Pancreas (tissue), 10 donors: ENCODE results near the gene ANKRD12. TPM values are rescaled to one million over a fixed set of nuclear protein-coding genes. Genes with fewer than 3 reads are reported as not detected.

ENCODE experiments used
- ATAC-seq, 4 donors: fragments of 200-7000 bp; cut with Tn5 transposase; one replicate each; pipeline versions ENCODE4 v1.8.0 to v1.9.1; 2020; ENCODE audit warnings: mild to moderate bottlenecking in 4 of 4, moderate library complexity in 4 of 4
- DNase-seq, 6 donors: peaks; one replicate each; pipeline ENCODE4 v3.0.0-alpha.2; 2020
- FAIRE-seq: peaks from 2 replicates; lab custom pipeline; 2012; peaks lifted over from hg19 to GRCh38; lab: Jason Lieb, UNC
- H3K27ac ChIP-seq, 4 donors: fragments of 200-600 bp; sonication (generic); 1 replicate in 3 of 4; 2 replicates in 1 of 4; pipeline versions ENCODE4 v1.5.0 to v1.8.0; 2020
- H3K27me3 ChIP-seq, 4 donors: fragments of 200-600 bp; one replicate each; pipeline ENCODE4 v1.8.0; 2021
- H3K36me3 ChIP-seq, 3 donors: fragments of 200-600 bp; sonication (generic) in 1 of 3; one replicate each; pipeline versions ENCODE4 v1.5.0 to v1.8.0; 2020 to 2021
- H3K4me1 ChIP-seq, 3 donors: fragments of 200-600 bp; one replicate each; pipeline ENCODE4 v1.8.0; 2021
- H3K4me3 ChIP-seq, 4 donors: fragments of 200-600 bp; sonication (generic) in 2 of 4; one replicate each; pipeline versions ENCODE4 v1.5.0 to v1.8.0; 2020 to 2021
- H3K9me3 ChIP-seq, 4 donors: fragments of 200-600 bp; one replicate each; pipeline ENCODE4 v1.8.0; 2021
- WGBS, 2 donors: extraction: QIAGEN DNeasy Blood & Tissue Kit; methylation state at CpG; one replicate each; pipeline ENCODE4 v1.1.7; 2013; 5-methylcytosine and 5-hydroxymethylcytosine counted together
- intact Hi-C, 3 donors: fragments of 100-400 bp; cut with DNase I; formaldehyde crosslinking; loops; one replicate each; pipeline versions ENCODE4 v1.11.1 to v1.14.2; 2022
- polyA plus RNA-seq, 2 donors: library from polyadenylated mRNA; stranded (reverse); fragments of 200-250 nt; gene quantifications; one replicate each; pipeline ENCODE4 v1.2.3, GENCODE V29; 2013
- total RNA-seq, 6 donors: library from RNA; stranded (reverse); fragmentation: NEBNext Ultra II Directional in 4 of 6; extraction: Animal tissue kit (Norgen Biotek cat#: 25700) in 4 of 6; gene quantifications; one replicate each; pipeline versions ENCODE4 v1.2.1 to v1.2.4, GENCODE V29; 2021 to 2023
- TF ChIP-seq, protein P1 (sequence below), 4 donors: fragments of 200-600 bp; sonication (generic) in 3 of 4; IDR thresholded peaks; one replicate each; pipeline versions ENCODE4 v1.5.0 to v1.8.0; 2021; ENCODE audit warnings: antibody characterized with exemption in 4 of 4
- donor health status: healthy with polysubstance abuse.
- donor health status: DM: no; HTN: no; CAD: no; lungs with moderate emphysema.
- donor health status: DM: no; HTN: no; CAD: no.
- donor health status: control.
- donor health status: control.
- donor health status: Bipolar disorder and iron deficiency.
- donor health status: DM: yes; HTN: yes; CAD: no.
- donor health status: DM: no; HTN: no; CAD: no.
- donor health status: DM: no; HTN: no; CAD: no.
- donor health status: DM: yes; HTN: yes; CAD: no.

ANKRD12 gene
- total and polyA plus RNA-seq, 8 donors = 14.5 to 51.7 (median 27.3) TPM

DNA sequence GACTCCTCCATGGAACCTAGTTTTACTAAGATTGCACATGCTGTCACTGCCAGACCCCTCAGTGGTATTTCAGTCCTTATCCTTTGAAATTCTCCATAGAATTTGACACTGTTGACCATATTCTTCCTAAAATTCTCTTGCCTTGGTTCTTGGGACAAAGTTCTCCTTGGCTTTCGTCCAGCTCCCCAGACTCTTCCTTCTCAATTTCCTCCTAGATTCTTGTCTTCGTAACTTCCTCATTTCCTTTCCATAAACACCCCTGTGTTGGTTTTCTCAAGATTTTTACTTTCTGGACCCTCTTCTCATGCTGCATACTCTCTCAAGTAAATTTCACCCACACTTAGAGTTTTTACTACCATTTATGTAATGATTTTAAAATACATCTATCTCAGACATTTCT is 101.4 kb downstream of the ANKRD12 start:
- DNase-seq = no peak

DNA sequence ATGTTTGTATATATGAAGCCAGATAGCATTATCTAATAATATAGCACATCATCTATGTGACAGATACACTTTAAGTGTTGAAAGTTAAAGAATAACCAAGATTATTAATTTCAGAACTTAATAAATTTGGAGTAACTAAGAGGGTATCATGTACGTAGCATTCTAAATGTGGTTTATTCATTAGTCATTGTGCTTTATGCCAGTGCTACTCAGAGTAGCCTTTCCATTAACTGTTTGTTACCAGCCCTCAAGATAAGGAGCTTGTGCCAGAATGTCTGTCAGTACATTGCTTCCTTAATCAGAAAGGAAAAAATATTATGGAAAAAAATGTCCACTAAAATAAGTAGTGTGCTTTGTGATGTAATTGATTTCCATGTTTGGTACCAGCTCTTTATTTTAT is 103.1 kb downstream of the ANKRD12 start:
- ATAC-seq (no peak), FAIRE-seq (no peak), DNase-seq (no peak)
- Histone ChIP-seq H3K27ac (no peak overlapping the region), H3K27me3 (no peaks in the 10 kb centered on the region), H3K36me3 (peaks cover 0 to 4% (median 4%) of the 10 kb centered on the region in 3 donors), H3K4me1 (no peaks in the 10 kb centered on the region), H3K9me3 (no peaks in the 10 kb centered on the region), H3K4me3 (no peak overlapping the region)
- TF ChIP-seq, protein P1, sequence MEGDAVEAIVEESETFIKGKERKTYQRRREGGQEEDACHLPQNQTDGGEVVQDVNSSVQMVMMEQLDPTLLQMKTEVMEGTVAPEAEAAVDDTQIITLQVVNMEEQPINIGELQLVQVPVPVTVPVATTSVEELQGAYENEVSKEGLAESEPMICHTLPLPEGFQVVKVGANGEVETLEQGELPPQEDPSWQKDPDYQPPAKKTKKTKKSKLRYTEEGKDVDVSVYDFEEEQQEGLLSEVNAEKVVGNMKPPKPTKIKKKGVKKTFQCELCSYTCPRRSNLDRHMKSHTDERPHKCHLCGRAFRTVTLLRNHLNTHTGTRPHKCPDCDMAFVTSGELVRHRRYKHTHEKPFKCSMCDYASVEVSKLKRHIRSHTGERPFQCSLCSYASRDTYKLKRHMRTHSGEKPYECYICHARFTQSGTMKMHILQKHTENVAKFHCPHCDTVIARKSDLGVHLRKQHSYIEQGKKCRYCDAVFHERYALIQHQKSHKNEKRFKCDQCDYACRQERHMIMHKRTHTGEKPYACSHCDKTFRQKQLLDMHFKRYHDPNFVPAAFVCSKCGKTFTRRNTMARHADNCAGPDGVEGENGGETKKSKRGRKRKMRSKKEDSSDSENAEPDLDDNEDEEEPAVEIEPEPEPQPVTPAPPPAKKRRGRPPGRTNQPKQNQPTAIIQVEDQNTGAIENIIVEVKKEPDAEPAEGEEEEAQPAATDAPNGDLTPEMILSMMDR (IDR thresholded peaks at IDR 0.05) = no peak
- intact Hi-C loops = no loop called here
- WGBS, 2 donors = 66 to 70% methylated on average over 1 of the region's 1 CpG

More for the DNA sequence above, 101.4 kb downstream of the ANKRD12 start:
- Histone ChIP-seq H3K9me3 (no peaks in the 10 kb centered on the region), H3K4me3 (no peak overlapping the region), H3K27me3 (no peaks in the 10 kb centered on the region), H3K4me1 (no peaks in the 10 kb centered on the region), H3K27ac (no peak overlapping the region), H3K36me3 (peaks cover 0 to 11% (median 0%) of the 10 kb centered on the region in 3 donors)
- intact Hi-C loops = no loop called here
- FAIRE-seq (no peak), ATAC-seq (no peak)
- TF ChIP-seq, protein P1 (IDR thresholded peaks at IDR 0.05) = no peak
- 88 to 92% methylated on average over 2 of the region's 2 CpGs for WGBS, 2 donors

- no peak for DNase-seq
- 69 to 87% methylated on average over 4 of the region's 4 CpGs for WGBS, 2 donors
- H3K9me3 ChIP-seq = no peaks in the 10 kb centered on the region
- no peak for ATAC-seq
- H3K4me3 ChIP-seq = no peak overlapping the region
- no peak overlapping the region for H3K27ac ChIP-seq
- no peaks in the 10 kb centered on the region for H3K4me1 ChIP-seq
- H3K36me3 ChIP-seq = peaks cover 0 to 4% (median 4%) of the 10 kb centered on the region in 3 donors
- intact Hi-C loops = no loop called here
- TF ChIP-seq, protein P1 (IDR thresholded peaks at IDR 0.05) = no peak
- no peaks in the 10 kb centered on the region for H3K27me3 ChIP-seq
- FAIRE-seq = no peak
Observed at GRCh38 chr18:9240270-9240669, 103.7 kb downstream of the ANKRD12 start.

DNA sequence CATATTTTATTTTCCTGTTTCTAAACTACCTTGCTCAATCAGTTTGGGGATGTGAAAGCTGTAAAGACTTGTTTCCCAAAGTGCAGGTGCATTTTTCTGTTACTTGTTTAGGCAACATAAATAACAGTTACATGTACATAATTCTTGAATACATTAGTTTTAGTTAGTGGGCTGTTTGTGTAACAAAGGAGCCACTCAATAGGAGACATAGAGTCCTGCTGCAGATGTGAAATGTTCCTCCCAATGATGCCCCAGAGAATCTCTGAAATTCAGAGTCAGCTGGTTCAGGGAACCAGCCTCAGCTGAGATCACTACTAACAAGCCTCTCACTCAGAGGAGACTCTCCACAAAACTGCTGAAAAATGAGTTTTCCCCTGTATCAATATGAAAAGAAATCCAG is 106.4 kb downstream of the ANKRD12 start:
- Histone ChIP-seq H3K4me1 (no peaks in the 10 kb centered on the region), H3K27me3 (no peaks in the 10 kb centered on the region), H3K9me3 (no peaks in the 10 kb centered on the region), H3K27ac (no peak overlapping the region), H3K36me3 (peaks cover 0 to 8% (median 4%) of the 10 kb centered on the region in 3 donors), H3K4me3 (no peak overlapping the region)
- DNase-seq = no peak
- FAIRE-seq = no peak
- TF ChIP-seq, protein P1 (IDR thresholded peaks at IDR 0.05) = no peak
- ATAC-seq = no peak
- intact Hi-C loops = no loop called here

DNA sequence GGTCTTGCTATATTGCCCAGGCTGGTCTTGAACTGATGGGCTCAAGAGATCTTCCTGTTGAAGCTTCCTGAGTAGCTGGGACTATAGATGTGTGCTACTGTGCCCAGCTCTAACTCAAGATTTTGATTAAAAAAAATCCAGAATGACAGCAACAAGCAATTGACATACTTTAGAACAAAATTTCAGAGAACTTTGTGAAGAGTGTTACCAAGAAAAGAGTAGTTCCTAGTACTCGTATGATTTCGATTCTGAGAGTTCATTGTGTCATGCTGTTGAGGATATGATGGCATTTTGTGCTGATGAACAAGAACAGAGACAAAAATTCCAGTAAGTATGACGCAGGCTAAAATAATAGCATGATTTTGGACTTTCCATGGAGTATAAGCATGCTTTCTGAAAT is 107.8 kb downstream of the ANKRD12 start:
- WGBS, 2 donors = 96 to 98% methylated on average over 3 of the region's 3 CpGs
- no peaks in the 10 kb centered on the region for H3K27me3 ChIP-seq
- no peaks in the 10 kb centered on the region for H3K4me1 ChIP-seq
- ATAC-seq (no peak), DNase-seq (no peak), FAIRE-seq (no peak)
- intact Hi-C loops = no loop called here
- no peaks in the 10 kb centered on the region for H3K9me3 ChIP-seq
- no peak overlapping the region for H3K4me3 ChIP-seq
- no peak overlapping the region for H3K27ac ChIP-seq
- TF ChIP-seq, protein P1 (IDR thresholded peaks at IDR 0.05) = no peak
- H3K36me3 ChIP-seq = peaks cover 0 to 11% (median 4%) of the 10 kb centered on the region in 3 donors
